ENCODE measurements around the gene CHD1.

The CHD1 gene

GRCh38 chr5:98810206-98810605, 118.6 kb downstream of the CHD1 start:
- DNase-seq (ENCODE audit: low read depth), result no peak

GRCh38 chr5:98807806-98808205, 121.0 kb downstream of the CHD1 start:
- no peak for DNase-seq (ENCODE audit: low read depth)

- no peak for DNase-seq (ENCODE audit: low read depth)
Measured at GRCh38 chr5:98805070-98805469, 123.7 kb downstream of the CHD1 start.

- no peak for DNase-seq (ENCODE audit: low read depth)
Measured at GRCh38 chr5:98804066-98804465, 124.7 kb downstream of the CHD1 start.

Measured in ELR (cell line).